CD14-positive monocyte (primary cell): ENCODE data around the gene CD74. TPM values are rescaled to one million over a fixed set of nuclear protein-coding genes. Genes with fewer than 3 reads are reported as not detected.

Source experiments
- DNase-seq, 3 donors: peaks; one replicate each; pipeline ENCODE4 v3.0.0-alpha.2; 2011 to 2022
- H2AFZ ChIP-seq: 2 replicates; pipeline ENCODE4 v1.6.0; 2012; ENCODE audit warnings: mild to moderate bottlenecking, low read depth, low read length, inconsistent platforms; ENCODE audit not compliant: insufficient read depth, poor library complexity, severe bottlenecking
- H3K27ac ChIP-seq, 2 donors: 1 replicate in 1 of 2; 2 replicates in 1 of 2; pipeline ENCODE4 v1.5.1; 2012 to 2013; ENCODE audit warnings: low read length in 2 of 2, control low read depth in 1 of 2, inconsistent platforms in 1 of 2, low read depth in 1 of 2, mild to moderate bottlenecking in 1 of 2
- H3K27me3 ChIP-seq, 2 donors: one replicate each; pipeline versions ENCODE4 v1.6.0 to v1.6.1; 2011 to 2013; ENCODE audit warnings: low read length in 2 of 2; ENCODE audit not compliant: control insufficient read depth in 2 of 2, insufficient read depth in 2 of 2
- H3K36me3 ChIP-seq, 2 donors: replicated peaks in 1 of 2; 1 replicate in 1 of 2; 2 replicates in 1 of 2; pipeline versions ENCODE4 v1.5.1 to v1.6.1; 2012 to 2013; ENCODE audit warnings: low read length in 2 of 2, control low read depth in 1 of 2, inconsistent platforms in 1 of 2, mild to moderate bottlenecking in 1 of 2; ENCODE audit not compliant: insufficient read depth in 2 of 2, control insufficient read depth in 1 of 2
- H3K4me1 ChIP-seq, 2 donors: 1 replicate in 1 of 2; 2 replicates in 1 of 2; pipeline versions ENCODE4 v1.5.1 to v1.6.1; 2012 to 2013; ENCODE audit warnings: low read length in 2 of 2, control low read depth in 1 of 2, inconsistent platforms in 1 of 2, mild to moderate bottlenecking in 1 of 2, moderate library complexity in 1 of 2; ENCODE audit not compliant: insufficient read depth in 2 of 2, control insufficient read depth in 1 of 2
- H3K4me2 ChIP-seq: replicated peaks from 2 replicates; pipeline ENCODE3; 2012; ENCODE audit warnings: low read length, moderate library complexity, mild to moderate bottlenecking; ENCODE audit not compliant: poor library complexity, severe bottlenecking; ENCODE audit errors: extremely low read depth
- H3K4me3 ChIP-seq, 3 experiments: fragments of 200-600 bp in 1 of 3; sonication (generic) in 1 of 3; replicated peaks in 1 of 3; 1 replicate in 2 of 3; 2 replicates in 1 of 3; pipeline ENCODE4 v1.5.1; 2011 to 2013; ENCODE audit warnings: low read length in 3 of 3, mild to moderate bottlenecking in 3 of 3, control low read depth in 2 of 3, low read depth in 2 of 3, inconsistent platforms in 1 of 3, moderate library complexity in 1 of 3
- H3K79me2 ChIP-seq: 2 replicates; pipeline ENCODE4 v1.6.0; 2012; ENCODE audit warnings: mild to moderate bottlenecking, control low read depth, inconsistent platforms, low read length, moderate library complexity; ENCODE audit not compliant: insufficient read depth
- H3K9ac ChIP-seq: 2 replicates; pipeline ENCODE4 v1.6.0; 2017; ENCODE audit warnings: low read length, mild to moderate bottlenecking; ENCODE audit not compliant: insufficient read depth, poor library complexity, severe bottlenecking
- H3K9me3 ChIP-seq, 2 donors: replicated peaks in 1 of 2; 1 replicate in 1 of 2; 2 replicates in 1 of 2; pipeline versions ENCODE4 v1.5.1 to v1.6.1; 2012 to 2013; ENCODE audit warnings: low read length in 2 of 2, control low read depth in 1 of 2; ENCODE audit not compliant: control insufficient read depth in 1 of 2, insufficient read depth in 1 of 2
- H4K20me1 ChIP-seq: 2 replicates; pipeline ENCODE4 v1.6.0; 2012; ENCODE audit warnings: mild to moderate bottlenecking, low read length, control low read depth, moderate library complexity; ENCODE audit not compliant: insufficient read depth
- H3K27ac Mint-ChIP-seq, 7 donors: one replicate each; pipeline ENCODE4 v1.8.0; 2020; ENCODE audit warnings: mild to moderate bottlenecking in 7 of 7, mixed read lengths in 7 of 7, moderate library complexity in 6 of 7, inconsistent platforms in 2 of 7
- H3K27me3 Mint-ChIP-seq, 3 donors: one replicate each; pipeline ENCODE4 v1.8.0; 2021 to 2022; ENCODE audit warnings: low read depth in 3 of 3, mild to moderate bottlenecking in 3 of 3, mixed read lengths in 3 of 3, moderate library complexity in 3 of 3, inconsistent platforms in 1 of 3
- H3K36me3 Mint-ChIP-seq, 2 donors: one replicate each; pipeline ENCODE4 v1.8.0; 2020; ENCODE audit warnings: mixed read lengths in 2 of 2, inconsistent platforms in 1 of 2, mild to moderate bottlenecking in 1 of 2
- H3K4me1 Mint-ChIP-seq: one replicate; pipeline ENCODE4 v1.8.0; 2020; ENCODE audit warnings: mild to moderate bottlenecking, mixed read lengths
- H3K4me3 Mint-ChIP-seq, 2 donors: one replicate each; pipeline ENCODE4 v1.8.0; 2020; ENCODE audit warnings: mild to moderate bottlenecking in 2 of 2, mixed read lengths in 2 of 2, moderate library complexity in 1 of 2
- H3K9me3 Mint-ChIP-seq, 7 donors: one replicate each; pipeline ENCODE4 v1.8.0; 2020 to 2022; ENCODE audit warnings: mixed read lengths in 7 of 7, mild to moderate bottlenecking in 6 of 7, moderate library complexity in 6 of 7, inconsistent platforms in 2 of 7
- WGBS: methylation state at CpG from one replicate; pipeline ENCODE4 v1.1.5; 2013; ENCODE audit warnings: missing lambda C conversion rate; ENCODE audit not compliant: insufficient coverage; 5-methylcytosine and 5-hydroxymethylcytosine counted together
- intact Hi-C, 2 donors: fragments of 100-400 bp; cut with micrococcal nuclease; formaldehyde crosslinking; loops; one replicate each; pipeline versions ENCODE4 v1.15.0 to v1.15.1; 2023
- polyA plus RNA-seq, 3 donors: library from polyadenylated mRNA; depleted of rRNA in 1 of 3; unstranded in 2 of 3; stranded (reverse) in 1 of 3; fragments of 300-500 nt in 2 of 3; fragments of >200 nt in 1 of 3; fragmentation: Illumina TruSeq in 2 of 3; gene quantifications; 1 replicate in 2 of 3; 2 replicates in 1 of 3; pipeline ENCODE4 v1.2.3, GENCODE V29; 2012 to 2021
- TF ChIP-seq, protein P1 (sequence below): fragments of 200-600 bp; IDR thresholded peaks from one replicate; pipeline ENCODE4 v1.8.0; 2022; ENCODE audit warnings: antibody characterized with exemption, mild to moderate bottlenecking

CD74 gene
- polyA plus RNA-seq, 3 donors, result 3,498 to 7,550 (median 4,939) TPM

DNA sequence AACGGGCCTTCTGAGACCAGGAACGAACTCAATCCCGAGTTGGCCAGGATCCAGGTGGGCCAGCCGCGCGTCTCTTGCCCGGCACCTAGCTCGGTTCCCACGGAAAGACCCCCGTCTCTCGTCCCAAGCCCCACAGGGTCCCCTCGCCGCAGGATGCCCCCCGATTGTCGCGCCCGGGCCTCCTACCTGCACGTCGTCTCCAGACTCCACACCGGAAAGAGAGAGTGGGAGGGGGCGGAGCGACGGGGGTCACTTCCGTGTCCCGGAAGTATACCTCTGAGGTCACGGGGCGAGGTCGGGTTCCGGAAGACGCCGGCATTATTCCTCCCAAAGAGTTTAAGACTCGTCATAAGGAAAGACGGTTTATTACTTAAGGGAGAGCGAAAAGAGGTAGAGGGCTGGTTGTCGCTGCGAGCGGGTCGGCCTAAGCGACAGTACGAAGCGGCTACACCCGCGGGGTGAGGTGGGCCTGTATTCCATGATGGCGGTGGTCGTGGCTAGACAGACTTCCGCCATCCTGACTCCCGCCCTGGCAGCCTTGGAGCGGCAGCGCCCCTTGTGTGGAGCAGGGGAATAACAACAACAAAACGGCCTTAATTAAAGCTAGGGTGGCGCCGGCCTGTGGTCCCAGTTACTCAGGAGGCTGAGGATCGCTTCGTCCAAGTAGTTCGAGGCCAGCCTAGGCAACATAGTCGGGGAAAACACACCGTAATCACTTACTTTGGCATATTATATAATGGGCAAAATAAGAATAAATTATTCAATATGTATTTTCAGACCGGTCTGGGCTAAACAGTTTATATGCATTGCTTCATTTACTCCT lies 37.0 kb upstream of the CD74 start, which contains the start of gene RPS14:
Gene RPS14, minus strand, starts transcription at position 223 of the 823 bp plus-strand sequence. CDS start 2,006 bp downstream, outside the sequence.
- H3K4me3 Mint-ChIP-seq, result peak within 1 kb of the TSS; percentile 95 to 98
- intact Hi-C loops, result loop anchor here (5.0 to 10.0 kb wide), 3 partner anchors 37 to 205 kb away; partner anchors contain the start of gene CD74 (in 2 of the 2)
- WGBS, result 0% methylated on average over 40 of the region's 58 CpGs
- Histone ChIP-seq H3K79me2 (peaks cover 42% of the 10 kb centered on the region), H2AFZ (peak within 1 kb of the TSS; percentile 82), H3K9ac (peak within 1 kb of the TSS; percentile 92), H3K36me3 (peaks cover 30 to 34% of the 10 kb centered on the region in 2 donors), H3K4me2 (peak within 1 kb of the TSS; percentile 86), H3K4me3 (peak within 1 kb of the TSS; percentile 79 to 95 (median 95)), H4K20me1 (peaks cover 42% of the 10 kb centered on the region), H3K27me3 (no peaks in the 10 kb centered on the region), H3K27ac (peak within 1 kb of the TSS; percentile 93 to 97), H3K9me3 (no peaks in the 10 kb centered on the region), H3K4me1 (peaks cover 34 to 35% of the 10 kb centered on the region in 2 donors)
- DNase-seq, result peak; percentile 91 to 95 (median 92)
- H3K27me3 Mint-ChIP-seq, result no peaks in the 10 kb centered on the region
- H3K36me3 Mint-ChIP-seq, result peaks cover 35 to 38% of the 10 kb centered on the region in 2 donors
- peaks cover 21% of the 10 kb centered on the region for H3K4me1 Mint-ChIP-seq
- TF ChIP-seq, protein P1, sequence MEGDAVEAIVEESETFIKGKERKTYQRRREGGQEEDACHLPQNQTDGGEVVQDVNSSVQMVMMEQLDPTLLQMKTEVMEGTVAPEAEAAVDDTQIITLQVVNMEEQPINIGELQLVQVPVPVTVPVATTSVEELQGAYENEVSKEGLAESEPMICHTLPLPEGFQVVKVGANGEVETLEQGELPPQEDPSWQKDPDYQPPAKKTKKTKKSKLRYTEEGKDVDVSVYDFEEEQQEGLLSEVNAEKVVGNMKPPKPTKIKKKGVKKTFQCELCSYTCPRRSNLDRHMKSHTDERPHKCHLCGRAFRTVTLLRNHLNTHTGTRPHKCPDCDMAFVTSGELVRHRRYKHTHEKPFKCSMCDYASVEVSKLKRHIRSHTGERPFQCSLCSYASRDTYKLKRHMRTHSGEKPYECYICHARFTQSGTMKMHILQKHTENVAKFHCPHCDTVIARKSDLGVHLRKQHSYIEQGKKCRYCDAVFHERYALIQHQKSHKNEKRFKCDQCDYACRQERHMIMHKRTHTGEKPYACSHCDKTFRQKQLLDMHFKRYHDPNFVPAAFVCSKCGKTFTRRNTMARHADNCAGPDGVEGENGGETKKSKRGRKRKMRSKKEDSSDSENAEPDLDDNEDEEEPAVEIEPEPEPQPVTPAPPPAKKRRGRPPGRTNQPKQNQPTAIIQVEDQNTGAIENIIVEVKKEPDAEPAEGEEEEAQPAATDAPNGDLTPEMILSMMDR, result peak; percentile 97
- peak within 1 kb of the TSS; percentile 99 to 100 (median 100) for H3K27ac Mint-ChIP-seq
- peaks cover 0 to 2% (median 2%) of the 10 kb centered on the region in 7 donors for H3K9me3 Mint-ChIP-seq

DNA sequence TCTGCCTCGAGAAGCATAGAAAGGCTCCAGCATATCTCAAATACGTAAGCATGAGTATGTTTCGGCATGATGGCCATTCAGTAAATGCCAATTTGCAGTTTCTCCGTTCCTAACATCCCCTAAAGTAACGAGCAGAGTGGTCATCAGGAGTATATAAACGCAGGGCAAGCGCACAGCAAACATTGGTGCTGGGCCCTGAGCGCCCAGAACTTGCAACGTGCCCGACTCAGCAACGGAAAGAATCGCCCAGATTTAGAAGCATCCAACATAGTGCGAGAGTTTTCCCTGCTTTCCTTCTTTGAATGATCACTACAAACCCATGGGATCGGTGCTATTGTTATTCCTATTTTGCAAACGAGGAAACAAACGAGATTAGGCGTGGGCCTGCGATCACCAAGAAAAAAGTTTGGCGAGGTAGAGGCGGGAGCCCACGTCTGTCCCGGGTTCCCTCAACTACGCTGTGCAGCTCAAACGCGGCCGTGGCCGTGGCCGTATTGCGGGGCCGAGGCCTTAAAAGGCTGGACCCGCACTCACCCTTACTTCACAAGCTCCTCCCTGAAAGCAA lies 36.3 kb upstream of the CD74 start:
- Histone ChIP-seq H3K27me3 (no peaks in the 10 kb centered on the region), H3K9ac (peak overlapping the region; percentile 92), H3K4me3 (peak overlapping the region; percentile 79 to 95 (median 95)), H3K9me3 (no peaks in the 10 kb centered on the region), H3K4me1 (peaks cover 28 to 31% of the 10 kb centered on the region in 2 donors), H4K20me1 (peaks cover 49% of the 10 kb centered on the region), H3K36me3 (peaks cover 37 to 41% of the 10 kb centered on the region in 2 donors), H3K79me2 (peaks cover 42% of the 10 kb centered on the region), H2AFZ (peak overlapping the region; percentile 82), H3K4me2 (peak overlapping the region; percentile 86), H3K27ac (peak overlapping the region; percentile 93 to 97)
- peak overlapping the region; percentile 99 to 100 (median 100) for H3K27ac Mint-ChIP-seq
- H3K27me3 Mint-ChIP-seq, result no peaks in the 10 kb centered on the region
- TF ChIP-seq, protein P1, result no peak
- peaks cover 42 to 45% of the 10 kb centered on the region in 2 donors for H3K36me3 Mint-ChIP-seq
- H3K4me3 Mint-ChIP-seq, result peak overlapping the region; percentile 95 to 98
- peaks cover 21% of the 10 kb centered on the region for H3K4me1 Mint-ChIP-seq
- DNase-seq, result no peak
- WGBS, result under 1% methylated on average over 24 of the region's 31 CpGs
- H3K9me3 Mint-ChIP-seq, result peaks cover 0 to 2% (median 2%) of the 10 kb centered on the region in 7 donors
- intact Hi-C loops, result loop anchor here (5.0 kb wide), 2 partner anchors 37 to 38 kb away; partner anchors contain the start of gene CD74 (in 2 of the 2)
